GM12873 (cell line): ENCODE results near the gene GALNT10.

Source experiments
- CTCF ChIP-seq: IDR thresholded peaks from 2 replicates; pipeline ENCODE4 v1.5.1; 2012; ENCODE audit warnings: low read depth, mild to moderate bottlenecking, moderate library complexity, low read length, control low read depth; ENCODE audit not compliant: insufficient read depth; ENCODE audit errors: missing control alignments

Gene GALNT10

GRCh38 chr5:154242442-154242841 is 51.9 kb downstream of the GALNT10 start:
- no peak for TF ChIP-seq CTCF

GRCh38 chr5:154242964-154243376 is 52.4 kb downstream of the GALNT10 start:
- TF ChIP-seq CTCF: no peak

GRCh38 chr5:154243736-154244135 is 53.2 kb downstream of the GALNT10 start:
- no peak for TF ChIP-seq CTCF

DNA sequence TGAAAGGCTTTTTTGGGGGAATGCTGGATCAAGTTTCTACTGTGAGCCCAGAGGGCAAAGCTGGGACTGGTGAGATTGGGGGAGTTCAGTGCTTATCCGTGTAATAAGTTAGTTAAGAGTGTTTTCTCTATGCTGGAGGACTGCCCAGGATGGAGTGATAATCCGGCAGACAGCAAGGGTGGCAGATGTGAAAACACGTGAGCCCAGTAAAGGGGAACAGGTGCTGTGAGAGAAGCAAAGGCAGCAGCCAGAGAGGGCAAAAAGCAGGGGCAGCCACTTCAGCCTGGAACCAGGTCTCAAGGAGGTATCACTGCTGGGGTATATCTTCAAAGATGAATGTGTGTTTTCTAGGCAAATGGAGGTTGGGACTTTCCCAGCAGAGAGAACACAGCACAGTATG is 53.9 kb downstream of the GALNT10 start:
- no peak for TF ChIP-seq CTCF

DNA sequence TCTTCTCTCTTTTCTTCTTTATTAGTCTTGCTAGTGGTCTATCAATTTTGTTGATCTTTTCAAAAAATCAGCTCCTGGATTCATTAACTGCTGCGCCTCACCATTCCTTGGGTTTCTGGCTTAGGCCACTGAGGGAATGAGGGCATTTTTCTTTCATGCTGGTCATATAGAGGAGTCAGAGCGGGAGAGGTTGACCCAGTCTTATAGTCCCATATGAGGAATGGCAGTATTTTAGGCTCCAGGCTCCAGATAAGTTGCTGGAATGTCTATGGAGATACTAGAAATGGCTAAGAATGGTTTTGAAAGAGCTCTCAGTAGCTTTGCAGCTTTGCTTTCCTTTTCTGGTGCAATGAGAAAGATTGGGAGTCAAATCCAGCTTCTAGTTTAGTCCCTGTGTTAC is 58.2 kb downstream of the GALNT10 start:
- no peak for TF ChIP-seq CTCF

GRCh38 chr5:154249826-154250225 is 59.3 kb downstream of the GALNT10 start:
- TF ChIP-seq CTCF: no peak

- TF ChIP-seq CTCF: no peak
Measured at GRCh38 chr5:154251529-154251928, 61.0 kb downstream of the GALNT10 start.
